Prostate gland (tissue), 2 donors: ENCODE measurements around the gene UBN1. TPM values are rescaled to one million over a fixed set of nuclear protein-coding genes. Genes with fewer than 3 reads are reported as not detected.
A peak's percentile ranks its signal among the peaks of the same experiment; 100 is the strongest.

Experiments used
- DNase-seq: peaks from one replicate; pipeline ENCODE4 v3.0.0-alpha.2; 2019; ENCODE audit warnings: low spot score
- H3K27ac ChIP-seq, 2 donors: fragments of 200-600 bp; sonication (generic); 2 replicates each; pipeline ENCODE4 v1.5.1; 2017 to 2019
- H3K27me3 ChIP-seq: fragments of 200-600 bp; sonication (generic); replicated peaks from 2 replicates; pipeline ENCODE4 v1.5.1; 2019; ENCODE audit not compliant: insufficient read depth
- H3K36me3 ChIP-seq, 2 donors: fragments of 200-600 bp; sonication (generic); 1 replicate in 1 of 2; 2 replicates in 1 of 2; pipeline versions ENCODE4 v1.5.1 to v1.8.1; 2017 to 2019
- H3K4me1 ChIP-seq: fragments of 200-600 bp; sonication (generic); replicated peaks from 2 replicates; pipeline ENCODE4 v1.5.1; 2019
- H3K4me3 ChIP-seq, 2 donors: fragments of 200-600 bp; sonication (generic); 2 replicates each; pipeline ENCODE4 v1.5.1; 2017 to 2019
- H3K9me3 ChIP-seq: fragments of 200-600 bp; sonication (generic); 2 replicates; pipeline ENCODE4 v1.5.1; 2017
- POLR2A ChIP-seq: fragments of 450-650 bp; IDR thresholded peaks from one replicate; pipeline ENCODE4 v1.6.1; 2016; ENCODE audit warnings: antibody characterized with exemption, mild to moderate bottlenecking
- POLR2AphosphoS5 ChIP-seq: sonication (generic); formaldehyde crosslinking; IDR thresholded peaks from one replicate; pipeline ENCODE4 v1.6.1; 2017; ENCODE audit warnings: antibody characterized with exemption
- WGBS: methylation state at CpG from one replicate; pipeline ENCODE4 v1.1.5; 2018; 5-methylcytosine and 5-hydroxymethylcytosine counted together
- intact Hi-C: fragments of 100-400 bp; cut with DNase I; formaldehyde crosslinking; loops from one replicate; pipeline ENCODE4 v1.14.2; 2022
- total RNA-seq, 2 donors: library from RNA; depleted of rRNA; stranded (reverse); fragments of >200 nt; gene quantifications; one replicate each; pipeline ENCODE4 v1.1.0, GENCODE V29; 2016
- TF ChIP-seq, protein P1 (sequence below), 4 experiments: fragments of 200-600 bp in 2 of 4; fragments of 450-650 bp in 2 of 4; sonication (generic) in 2 of 4; IDR thresholded peaks; 1 replicate in 3 of 4; 2 replicates in 1 of 4; pipeline ENCODE4 v1.5.1; 2016 to 2019; ENCODE audit warnings: antibody characterized with exemption in 4 of 4, mild to moderate bottlenecking in 2 of 4, moderate library complexity in 2 of 4

The UBN1 gene
- total RNA-seq, 2 donors from 2014 or later = 28.2 to 56.9 TPM

DNA sequence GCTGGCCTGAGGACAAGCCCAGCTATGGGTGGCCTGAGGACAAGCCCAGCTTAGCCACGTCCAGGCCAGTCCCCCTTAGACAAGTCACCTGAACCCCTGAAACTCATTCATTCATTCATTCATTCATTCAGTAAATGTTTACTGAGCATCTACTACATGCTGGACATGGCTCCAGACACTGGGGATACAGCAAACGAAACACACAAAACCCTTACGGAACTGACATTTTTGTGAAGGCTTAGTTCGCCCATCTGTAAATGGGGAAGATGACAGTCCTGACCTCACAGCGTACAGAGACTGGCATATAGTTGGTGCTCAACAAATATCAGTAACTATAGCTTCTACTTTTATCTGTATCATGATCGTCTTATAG, 52.2 kb downstream of the UBN1 start:
- Histone ChIP-seq H3K4me3 (no peak overlapping the region), H3K36me3 (peaks cover 3 to 10% of the 10 kb centered on the region in 2 donors), H3K27me3 (no peaks in the 10 kb centered on the region), H3K4me1 (no peaks in the 10 kb centered on the region), H3K9me3 (no peaks in the 10 kb centered on the region), H3K27ac (no peak overlapping the region)
- WGBS = 85% methylated on average over 6 of the region's 6 CpGs
- DNase-seq = no peak
- intact Hi-C loops = no loop called here
- no peak for TF ChIP-seq POLR2AphosphoS5
- TF ChIP-seq POLR2A = no peak
- TF ChIP-seq, protein P1, sequence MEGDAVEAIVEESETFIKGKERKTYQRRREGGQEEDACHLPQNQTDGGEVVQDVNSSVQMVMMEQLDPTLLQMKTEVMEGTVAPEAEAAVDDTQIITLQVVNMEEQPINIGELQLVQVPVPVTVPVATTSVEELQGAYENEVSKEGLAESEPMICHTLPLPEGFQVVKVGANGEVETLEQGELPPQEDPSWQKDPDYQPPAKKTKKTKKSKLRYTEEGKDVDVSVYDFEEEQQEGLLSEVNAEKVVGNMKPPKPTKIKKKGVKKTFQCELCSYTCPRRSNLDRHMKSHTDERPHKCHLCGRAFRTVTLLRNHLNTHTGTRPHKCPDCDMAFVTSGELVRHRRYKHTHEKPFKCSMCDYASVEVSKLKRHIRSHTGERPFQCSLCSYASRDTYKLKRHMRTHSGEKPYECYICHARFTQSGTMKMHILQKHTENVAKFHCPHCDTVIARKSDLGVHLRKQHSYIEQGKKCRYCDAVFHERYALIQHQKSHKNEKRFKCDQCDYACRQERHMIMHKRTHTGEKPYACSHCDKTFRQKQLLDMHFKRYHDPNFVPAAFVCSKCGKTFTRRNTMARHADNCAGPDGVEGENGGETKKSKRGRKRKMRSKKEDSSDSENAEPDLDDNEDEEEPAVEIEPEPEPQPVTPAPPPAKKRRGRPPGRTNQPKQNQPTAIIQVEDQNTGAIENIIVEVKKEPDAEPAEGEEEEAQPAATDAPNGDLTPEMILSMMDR (IDR thresholded peaks at IDR 0.05) = no peak

DNA sequence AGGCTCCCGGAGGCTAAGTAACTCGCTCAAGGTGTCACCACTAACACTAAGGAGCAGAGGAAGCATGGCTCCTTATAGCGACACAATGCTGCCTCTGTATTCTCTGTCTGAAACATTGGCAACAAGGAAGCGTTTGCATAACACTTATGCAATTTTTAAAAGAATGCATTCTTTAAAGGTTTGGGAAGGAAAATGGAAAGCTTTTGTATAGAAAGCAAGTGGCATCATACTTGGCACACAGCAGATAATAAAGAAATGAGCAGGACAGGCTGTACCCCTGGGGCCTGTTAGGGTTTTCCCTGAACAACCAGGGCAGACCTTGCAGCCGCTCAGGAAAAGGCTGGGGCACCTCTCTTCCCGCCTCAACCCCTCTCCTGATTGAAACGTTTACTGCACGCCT, 52.8 kb downstream of the UBN1 start:
- H3K4me3 ChIP-seq = no peak overlapping the region
- intact Hi-C loops = no loop called here
- H3K4me1 ChIP-seq = no peaks in the 10 kb centered on the region
- TF ChIP-seq, protein P1 (IDR thresholded peaks at IDR 0.05) = no peak
- TF ChIP-seq POLR2A = no peak
- TF ChIP-seq POLR2AphosphoS5 = peak; percentile 37
- 40% methylated on average over 8 of the region's 8 CpGs for WGBS
- no peak overlapping the region for H3K27ac ChIP-seq
- no peaks in the 10 kb centered on the region for H3K27me3 ChIP-seq
- peaks cover 2 to 10% of the 10 kb centered on the region in 2 donors for H3K36me3 ChIP-seq
- no peaks in the 10 kb centered on the region for H3K9me3 ChIP-seq
- no peak for DNase-seq

DNA sequence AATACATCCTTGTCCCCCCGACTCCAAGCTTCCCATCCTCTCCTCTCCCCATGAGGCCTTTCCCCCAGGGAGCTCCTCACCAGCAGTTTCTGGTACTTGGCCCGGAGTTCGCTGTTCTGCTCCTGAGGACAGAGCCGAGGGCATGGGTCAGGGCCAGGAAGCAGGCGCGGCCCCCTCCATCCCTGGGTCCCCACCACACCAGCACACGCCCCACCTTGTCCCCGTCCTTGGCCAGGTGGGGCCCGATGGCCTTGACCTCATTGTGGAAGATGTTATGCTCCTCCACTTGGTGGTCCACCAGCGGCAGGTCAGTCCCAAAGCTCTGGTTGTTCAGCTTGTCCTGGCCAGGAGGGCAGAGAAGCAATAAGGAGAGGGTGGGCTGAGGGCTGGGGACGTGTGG, 53.5 kb downstream of the UBN1 start:
- intact Hi-C loops = no loop called here
- H3K4me3 ChIP-seq = no peak overlapping the region
- no peak overlapping the region for H3K27ac ChIP-seq
- no peak for DNase-seq
- WGBS = 95% methylated on average over 11 of the region's 11 CpGs
- H3K4me1 ChIP-seq = no peaks in the 10 kb centered on the region
- H3K36me3 ChIP-seq = peaks cover 0 to 10% of the 10 kb centered on the region in 2 donors
- TF ChIP-seq, protein P1 (IDR thresholded peaks at IDR 0.05) = no peak
- TF ChIP-seq POLR2AphosphoS5 (no peak), POLR2A (no peak)
- no peaks in the 10 kb centered on the region for H3K27me3 ChIP-seq
- H3K9me3 ChIP-seq = no peaks in the 10 kb centered on the region

DNA sequence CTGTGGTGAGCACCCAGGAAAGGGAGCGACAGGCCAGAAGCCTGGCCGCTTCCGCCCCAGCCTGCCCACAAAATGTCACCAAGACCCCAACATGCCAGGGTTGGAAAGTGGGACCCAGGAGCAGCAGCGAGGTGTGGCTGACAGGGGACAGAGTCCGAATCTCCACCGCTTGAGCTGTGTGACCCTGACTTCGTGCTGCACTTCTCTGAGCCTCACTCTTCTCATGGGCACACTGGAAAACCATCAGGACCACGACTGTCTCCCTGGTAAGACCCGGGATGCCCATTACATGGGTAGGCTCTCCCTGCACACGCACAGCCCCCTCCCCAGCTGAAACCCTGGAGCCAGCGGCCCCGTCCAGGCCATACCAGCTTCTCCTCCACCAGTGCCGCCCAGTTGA, 54.8 kb downstream of the UBN1 start:
- Histone ChIP-seq H3K27ac (no peak overlapping the region), H3K36me3 (peaks cover 0 to 10% of the 10 kb centered on the region in 2 donors), H3K27me3 (no peaks in the 10 kb centered on the region), H3K4me1 (no peaks in the 10 kb centered on the region), H3K9me3 (no peaks in the 10 kb centered on the region), H3K4me3 (no peak overlapping the region)
- TF ChIP-seq, protein P1 (IDR thresholded peaks at IDR 0.05) = no peak
- TF ChIP-seq POLR2A (no peak), POLR2AphosphoS5 (no peak)
- DNase-seq = no peak
- intact Hi-C loops = no loop called here
- 96% methylated on average over 13 of the region's 13 CpGs for WGBS

DNA sequence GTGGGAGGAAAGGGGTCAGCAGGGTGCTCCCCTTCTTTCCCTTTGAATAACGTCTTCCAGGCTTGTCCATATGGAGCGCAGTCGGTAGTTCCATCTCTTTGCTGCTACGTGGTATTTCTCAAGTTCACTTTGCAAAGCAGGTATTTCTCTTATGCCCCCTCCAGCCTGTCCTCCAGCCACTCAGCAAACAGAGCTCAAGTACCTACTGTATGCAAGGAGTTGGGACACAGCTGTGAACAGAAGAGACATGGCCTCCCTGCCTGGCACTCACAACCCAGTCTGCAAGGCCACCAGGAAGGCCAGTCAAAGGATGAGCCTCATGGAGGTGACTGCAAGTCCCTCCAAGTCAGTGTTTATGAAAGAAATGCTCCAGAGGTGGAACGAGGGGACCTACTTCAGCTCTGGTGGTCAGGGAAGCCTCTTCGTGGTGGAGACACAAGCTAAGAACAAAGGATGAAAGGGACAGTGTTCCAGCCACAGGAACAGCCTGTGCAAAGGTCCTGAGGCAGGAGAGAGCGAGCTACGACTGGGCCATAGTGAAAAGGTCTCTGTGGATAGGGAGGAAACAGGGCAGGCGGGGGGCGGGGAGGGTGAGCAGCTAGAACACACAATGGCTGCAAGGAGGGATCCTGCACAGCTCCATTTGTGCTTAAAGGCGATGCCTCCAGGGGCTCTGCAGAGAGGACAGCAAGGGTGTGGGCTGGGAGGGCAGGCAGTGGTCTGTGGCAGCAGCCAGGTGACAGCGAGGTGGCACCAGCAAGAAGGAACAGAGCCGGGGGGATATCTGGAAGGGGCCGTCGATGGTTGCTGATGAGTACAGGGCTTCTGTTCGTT, 57.0 kb downstream of the UBN1 start:
- WGBS = 78% methylated on average over 16 of the region's 16 CpGs
- intact Hi-C loops = no loop called here

More for the DNA sequence above, 57.0 kb downstream of the UBN1 start:
- H3K27ac ChIP-seq = no peak overlapping the region
- no peaks in the 10 kb centered on the region for H3K36me3 ChIP-seq
- H3K27me3 ChIP-seq = no peaks in the 10 kb centered on the region
- TF ChIP-seq, protein P1 (IDR thresholded peaks at IDR 0.05) = no peak
- TF ChIP-seq POLR2A (no peak), POLR2AphosphoS5 (no peak)
- H3K4me1 ChIP-seq = no peaks in the 10 kb centered on the region
- no peak for DNase-seq
- H3K9me3 ChIP-seq = no peaks in the 10 kb centered on the region
- H3K4me3 ChIP-seq = no peak overlapping the region
